Muscle of leg (tissue), 11 donors: ENCODE data around the gene KLF6. TPM values are rescaled to one million over a fixed set of nuclear protein-coding genes. Genes with fewer than 3 reads are reported as not detected.
A peak's percentile ranks its signal among the peaks of the same experiment; 100 is the strongest.

Experiments used
- DNase-seq: peaks from one replicate; pipeline ENCODE4 v3.0.0; 2013
- H3K27ac ChIP-seq: one replicate; pipeline ENCODE4 v1.5.1; 2013; ENCODE audit warnings: mild to moderate bottlenecking, low read length, control low read depth
- H3K27me3 ChIP-seq: one replicate; pipeline ENCODE4 v1.6.1; 2013; ENCODE audit warnings: low read length; ENCODE audit not compliant: control insufficient read depth, insufficient read depth
- H3K36me3 ChIP-seq: one replicate; pipeline ENCODE4 v1.6.1; 2013; ENCODE audit warnings: low read length; ENCODE audit not compliant: control insufficient read depth, insufficient read depth
- H3K4me1 ChIP-seq: one replicate; pipeline ENCODE4 v1.6.1; 2013; ENCODE audit warnings: low read length; ENCODE audit not compliant: control insufficient read depth, insufficient read depth
- H3K4me3 ChIP-seq: one replicate; pipeline ENCODE4 v1.5.1; 2013; ENCODE audit warnings: low read length, control low read depth
- H3K9me3 ChIP-seq: replicated peaks from 2 replicates; pipeline ENCODE4 v1.6.1; 2013; ENCODE audit warnings: low read depth, low read length; ENCODE audit not compliant: control insufficient read depth
- WGBS: methylation state at CpG from one replicate; pipeline ENCODE4 v1.1.5; 2013; ENCODE audit warnings: missing lambda C conversion rate; ENCODE audit not compliant: insufficient coverage; 5-methylcytosine and 5-hydroxymethylcytosine counted together
- polyA plus RNA-seq, 8 donors: library from polyadenylated mRNA; unstranded; fragments of 120-200 nt; gene quantifications; one replicate each; pipeline versions ENCODE4 v1.2.1 to v1.2.3, GENCODE V29; 2013; ENCODE audit warnings: inconsistent platforms in 1 of 8, low replicate concordance in 1 of 8; ENCODE audit not compliant: insufficient read length in 8 of 8, insufficient read depth in 1 of 8
- total RNA-seq: library from RNA; stranded (reverse); fragments of 120-200 nt; gene quantifications from one replicate; pipeline ENCODE4 v1.2.4, GENCODE V29; 2013

The KLF6 gene
- total and polyA plus RNA-seq, 9 donors, result 40.7 to 139 (median 85.4) TPM

GRCh38 chr10:3791974-3792633 lies 7.1 kb upstream of the KLF6 start:
- DNase-seq, result no peak
- H3K4me1 ChIP-seq, result no peaks in the 10 kb centered on the region
- H3K27ac ChIP-seq, result no peak overlapping the region
- 82% methylated on average over 1 of the region's 3 CpGs for WGBS
- H3K36me3 ChIP-seq, result no peaks in the 10 kb centered on the region
- H3K4me3 ChIP-seq, result no peak overlapping the region
- no peaks in the 10 kb centered on the region for H3K27me3 ChIP-seq
- H3K9me3 ChIP-seq, result peaks cover 11% of the 10 kb centered on the region

GRCh38 chr10:3790858-3791257 lies 5.8 kb upstream of the KLF6 start:
- Histone ChIP-seq H3K36me3 (no peaks in the 10 kb centered on the region), H3K4me3 (no peak overlapping the region), H3K27ac (no peak overlapping the region), H3K27me3 (no peaks in the 10 kb centered on the region), H3K9me3 (peaks cover 11% of the 10 kb centered on the region), H3K4me1 (peaks cover 2% of the 10 kb centered on the region)
- WGBS, result no CpG with 5 or more reads among the region's 6 CpGs
- no peak for DNase-seq

DNA sequence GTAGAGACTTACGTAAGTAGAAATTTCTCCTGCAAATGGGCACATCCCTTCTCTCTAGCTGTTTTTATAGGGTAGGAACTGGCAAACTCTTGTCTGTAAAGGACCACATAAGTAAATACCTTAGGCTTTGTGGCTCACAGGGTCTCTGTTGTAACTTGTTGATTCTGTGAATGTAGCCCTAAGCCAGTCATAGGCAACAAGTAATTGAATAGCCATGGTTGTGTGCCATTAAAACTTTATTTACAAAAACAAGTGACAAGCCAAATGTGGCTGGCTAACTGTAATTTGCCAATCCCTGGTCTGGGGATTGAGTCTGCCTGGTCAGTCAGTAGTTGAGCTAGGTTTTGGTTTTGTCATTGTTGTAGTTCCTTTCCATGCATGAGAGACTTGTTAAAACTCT lies 5.3 kb upstream of the KLF6 start:
- WGBS, result no CpG with 5 or more reads among the region's 1 CpG
- no peaks in the 10 kb centered on the region for H3K36me3 ChIP-seq
- no peak for DNase-seq

DNA sequence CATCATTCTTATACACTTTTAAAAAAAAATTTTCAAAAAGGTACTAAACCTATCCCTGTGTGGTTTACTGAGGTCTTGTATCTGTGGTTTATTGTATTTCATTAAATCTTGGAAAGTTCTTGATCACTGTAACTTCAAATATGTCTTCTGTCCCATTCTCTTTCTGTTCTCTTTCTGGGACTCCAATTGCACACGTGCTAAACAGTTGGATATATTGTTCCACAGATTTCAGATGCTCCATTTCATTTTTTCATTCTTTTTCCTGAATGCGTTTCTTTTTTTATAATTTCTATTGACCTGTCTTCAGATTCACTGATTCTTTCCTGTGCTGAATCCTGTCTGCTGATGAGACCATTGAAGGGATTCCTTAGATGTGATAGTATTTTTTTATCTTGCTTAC lies 4.6 kb upstream of the KLF6 start:
- 86% methylated on average over 1 of the region's 2 CpGs for WGBS
- H3K9me3 ChIP-seq, result peaks cover 11% of the 10 kb centered on the region
- no peak for DNase-seq
- peaks cover 3% of the 10 kb centered on the region for H3K4me1 ChIP-seq
- no peak overlapping the region for H3K4me3 ChIP-seq
- H3K27ac ChIP-seq, result no peak overlapping the region
- H3K27me3 ChIP-seq, result no peaks in the 10 kb centered on the region
- no peaks in the 10 kb centered on the region for H3K36me3 ChIP-seq

More for the DNA sequence above, 5.3 kb upstream of the KLF6 start:
- Histone ChIP-seq H3K9me3 (peaks cover 11% of the 10 kb centered on the region), H3K27me3 (no peaks in the 10 kb centered on the region), H3K4me1 (peaks cover 3% of the 10 kb centered on the region), H3K4me3 (no peak overlapping the region), H3K27ac (no peak overlapping the region)

DNA sequence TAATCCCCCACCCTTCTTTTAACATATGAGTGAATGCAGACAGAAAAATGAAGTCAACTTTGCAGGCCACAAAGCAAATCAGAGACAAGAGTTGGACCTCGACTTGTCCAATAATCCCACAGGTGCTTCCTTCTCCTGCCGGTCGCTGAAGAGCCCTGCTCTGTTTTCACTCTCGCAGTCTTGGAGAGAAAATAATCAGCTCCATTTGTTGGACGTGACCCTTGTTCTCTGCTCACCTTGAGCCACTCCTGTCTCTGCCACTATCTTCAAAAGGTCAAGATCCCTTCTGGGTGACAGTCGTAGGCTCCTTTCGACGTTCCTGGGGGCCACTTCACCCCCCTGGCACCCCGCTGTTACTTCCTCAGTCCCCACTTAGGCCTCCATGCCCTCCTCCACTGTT lies 2.8 kb upstream of the KLF6 start:
- H3K27me3 ChIP-seq, result no peaks in the 10 kb centered on the region
- H3K4me1 ChIP-seq, result peaks cover 3% of the 10 kb centered on the region
- peaks cover 5% of the 10 kb centered on the region for H3K9me3 ChIP-seq
- DNase-seq, result no peak
- H3K36me3 ChIP-seq, result no peaks in the 10 kb centered on the region
- H3K4me3 ChIP-seq, result no peak overlapping the region
- H3K27ac ChIP-seq, result no peak overlapping the region
- 64% methylated on average over 9 of the region's 9 CpGs for WGBS

- no CpG with 5 or more reads among the region's 3 CpGs for WGBS
- peaks cover 5% of the 10 kb centered on the region for H3K9me3 ChIP-seq
- no peaks in the 10 kb centered on the region for H3K27me3 ChIP-seq
- no peak overlapping the region for H3K4me3 ChIP-seq
- peaks cover 6% of the 10 kb centered on the region for H3K36me3 ChIP-seq
- no peak for DNase-seq
- H3K27ac ChIP-seq, result peak overlapping the region; percentile 96
- H3K4me1 ChIP-seq, result peaks cover 8% of the 10 kb centered on the region
Measured at GRCh38 chr10:3787016-3787400, 2.0 kb upstream of the KLF6 start.

DNA sequence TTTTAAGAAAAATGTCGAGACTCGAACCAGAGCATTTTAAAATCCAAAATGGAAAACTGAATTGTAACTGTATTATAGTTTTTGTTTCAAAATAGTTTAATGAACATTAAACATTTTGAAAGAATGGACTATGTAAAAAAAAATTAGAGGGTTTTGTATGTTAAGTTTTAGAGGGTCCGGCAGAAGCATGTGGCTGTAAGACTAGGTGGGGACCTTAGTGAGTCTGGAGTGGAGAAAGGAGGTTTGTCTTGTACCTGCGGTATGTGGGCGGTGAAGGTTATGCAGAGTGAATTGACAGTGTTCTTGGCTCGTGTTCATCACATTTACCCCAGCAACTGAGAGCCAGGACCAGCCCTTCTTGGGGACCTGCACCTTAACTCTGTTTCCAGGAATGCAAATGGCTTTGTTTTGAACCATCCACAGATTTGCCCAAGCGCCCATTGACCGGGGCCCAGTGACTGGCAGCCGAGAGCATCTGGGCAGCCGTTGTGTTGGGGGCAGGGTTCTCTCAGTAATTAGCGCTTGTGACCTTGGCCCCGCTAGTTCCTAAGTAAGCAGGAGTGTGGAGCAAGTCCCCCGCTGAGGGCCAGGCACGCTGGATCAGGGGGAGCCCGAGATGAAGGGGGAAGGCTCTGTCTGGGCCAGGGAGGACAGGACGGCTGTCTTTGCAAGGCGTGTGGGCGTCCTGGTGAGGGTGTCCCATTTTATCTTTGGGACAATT lies 1.4 kb upstream of the KLF6 start:
- peak overlapping the region; percentile 96 for H3K27ac ChIP-seq
- DNase-seq, result peak; percentile 40
- peaks cover 14% of the 10 kb centered on the region for H3K4me1 ChIP-seq
- peak overlapping the region; percentile 78 for H3K4me3 ChIP-seq
- peaks cover 5% of the 10 kb centered on the region for H3K9me3 ChIP-seq
- 75% methylated on average over 10 of the region's 18 CpGs for WGBS
- H3K27me3 ChIP-seq, result no peaks in the 10 kb centered on the region
- peaks cover 12% of the 10 kb centered on the region for H3K36me3 ChIP-seq

- peak; percentile 80 for DNase-seq
- WGBS, result 0% methylated on average over 11 of the region's 18 CpGs
- peaks cover 20% of the 10 kb centered on the region for H3K4me1 ChIP-seq
Measured at GRCh38 chr10:3785851-3786271, 852 bp upstream of the KLF6 start.

DNA sequence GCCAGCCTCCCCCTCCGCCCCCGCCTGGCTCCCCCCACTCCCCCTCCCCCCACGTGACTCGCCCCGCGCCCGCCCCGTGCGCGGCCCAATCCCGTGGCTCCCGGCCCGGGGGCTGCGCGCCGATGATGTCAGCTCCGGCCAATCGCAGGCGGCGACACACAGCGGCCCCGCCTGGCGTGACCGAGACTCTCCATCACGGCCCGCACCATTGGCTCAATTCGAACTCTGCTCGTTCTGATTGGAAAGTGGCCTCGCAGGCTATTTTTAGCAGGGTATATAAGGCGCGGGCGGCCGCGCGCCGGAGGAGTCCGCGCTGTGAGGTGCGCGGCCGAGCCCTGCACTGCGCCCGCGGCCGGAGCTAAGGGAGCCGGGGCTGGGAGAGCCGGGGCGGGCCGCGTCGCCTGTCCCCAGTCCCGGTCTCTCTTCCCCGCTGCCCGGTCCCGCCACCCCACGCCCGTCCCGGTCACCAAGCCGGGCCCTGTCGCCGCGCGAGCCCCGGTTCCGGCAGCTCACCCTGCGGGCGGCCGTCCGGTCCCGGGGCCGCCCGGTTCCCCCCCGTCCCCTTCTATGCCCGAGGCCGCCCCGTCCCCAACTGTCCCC lies 342 bp upstream of the KLF6 start:
- Histone ChIP-seq H3K27me3 (no peaks in the 10 kb centered on the region), H3K9me3 (peaks cover 4% of the 10 kb centered on the region), H3K36me3 (peaks cover 23% of the 10 kb centered on the region), H3K4me1 (peaks cover 25% of the 10 kb centered on the region), H3K27ac (peak overlapping the region; percentile 99), H3K4me3 (peak overlapping the region; percentile 96)
- peak; percentile 99 for DNase-seq
- under 1% methylated on average over 69 of the region's 76 CpGs for WGBS

More at GRCh38 chr10:3785851-3786271, 852 bp upstream of the KLF6 start:
- H3K9me3 ChIP-seq, result peaks cover 5% of the 10 kb centered on the region
- peaks cover 17% of the 10 kb centered on the region for H3K36me3 ChIP-seq
- H3K27me3 ChIP-seq, result no peaks in the 10 kb centered on the region
- H3K4me3 ChIP-seq, result peak overlapping the region; percentile 78
- H3K27ac ChIP-seq, result peak overlapping the region; percentile 96

DNA sequence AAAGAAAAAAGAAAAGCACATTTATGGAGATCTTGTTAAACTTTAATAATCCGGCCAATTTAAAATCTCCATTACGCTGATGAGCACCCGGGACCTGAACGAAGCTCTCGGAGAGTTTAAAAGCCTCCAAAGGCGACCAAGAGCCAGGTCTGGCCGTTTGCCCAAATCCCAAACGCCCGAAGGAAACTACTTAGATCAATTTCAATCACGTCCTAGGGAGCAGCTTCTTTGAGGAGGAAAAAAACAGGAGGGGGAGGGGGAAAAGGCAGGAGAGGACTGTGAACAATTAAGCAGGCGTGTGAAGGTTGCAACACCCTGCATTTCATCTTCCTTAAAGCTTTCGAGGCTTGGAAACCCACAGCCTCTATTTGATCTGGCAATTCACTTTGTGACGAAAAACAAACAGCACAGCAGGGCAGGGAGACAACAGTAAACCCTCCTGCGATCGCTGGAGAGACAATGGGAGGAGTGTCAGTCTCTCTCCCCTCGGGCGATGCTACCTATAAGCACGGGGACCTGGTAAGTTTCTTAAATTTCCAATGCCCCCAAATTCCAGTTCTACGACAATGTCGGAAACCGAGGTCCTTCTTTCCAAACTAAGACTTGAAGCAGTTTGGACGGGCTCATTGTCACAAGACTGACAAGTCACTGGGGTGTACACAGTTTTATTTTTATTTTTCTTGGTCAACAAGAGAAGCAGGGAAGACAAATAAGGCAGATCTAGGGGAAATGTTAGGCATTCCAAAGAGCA lies 1.2 kb downstream of the KLF6 start:
- Histone ChIP-seq H3K27ac (peak overlapping the region; percentile 99), H3K36me3 (peaks cover 38% of the 10 kb centered on the region), H3K27me3 (no peaks in the 10 kb centered on the region), H3K9me3 (no peaks in the 10 kb centered on the region), H3K4me3 (peak overlapping the region; percentile 96), H3K4me1 (peaks cover 39% of the 10 kb centered on the region)
- WGBS, result 0% methylated on average over 9 of the region's 22 CpGs
- DNase-seq, result peak; percentile 95
